IPS DF 4.7 (cell line): ENCODE measurements around the gene C19orf44.
"Not testable (repeated sequence)": the region's sequence is repeated elsewhere in the genome, so short reads cannot be mapped to it uniquely, and the experiment has no call there.

Experiments
- DNase-seq: peaks from one replicate; pipeline ENCODE4 v3.0.0-alpha.2; 2013; ENCODE audit warnings: low spot score; ENCODE audit errors: extremely low read depth

C19orf44 gene

DNA sequence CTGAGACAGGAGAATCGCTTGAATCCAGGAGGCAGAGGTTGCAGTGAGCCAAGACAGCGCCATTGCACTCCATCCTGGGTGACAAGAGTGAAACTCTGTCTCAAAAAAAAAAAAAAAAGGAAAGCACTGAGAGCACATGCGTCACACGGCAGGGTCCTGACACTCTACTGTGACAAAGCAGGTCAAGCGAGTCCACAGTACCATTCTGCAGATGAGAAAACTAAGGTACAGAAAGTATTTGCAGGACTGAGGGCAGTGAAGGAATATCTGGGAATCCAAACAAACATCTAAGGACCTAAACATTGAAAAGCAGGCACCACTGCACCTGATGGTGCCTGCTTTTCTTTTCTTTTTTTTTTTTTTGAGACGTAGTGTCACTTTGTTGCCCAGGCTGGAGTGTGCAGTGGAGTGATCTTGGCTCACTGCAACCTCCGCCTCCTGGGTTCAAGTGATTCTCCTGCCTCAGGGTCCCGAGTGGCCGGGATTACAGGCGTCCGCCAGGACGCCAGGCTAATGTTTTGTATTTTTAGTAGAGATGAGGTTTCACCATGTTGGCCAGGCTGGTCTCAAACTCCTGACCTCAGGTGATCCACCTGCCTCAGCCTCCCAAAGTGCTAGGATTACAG lies 29.3 kb upstream of the C19orf44 start:
- DNase-seq = not testable (repeated sequence)

- no peak for DNase-seq
These were observed 28.6 kb upstream of the C19orf44 start for GRCh38 chr19:16467581-16467980.

GRCh38 chr19:16470541-16470910 lies 25.7 kb upstream of the C19orf44 start:
- DNase-seq = no peak

DNA sequence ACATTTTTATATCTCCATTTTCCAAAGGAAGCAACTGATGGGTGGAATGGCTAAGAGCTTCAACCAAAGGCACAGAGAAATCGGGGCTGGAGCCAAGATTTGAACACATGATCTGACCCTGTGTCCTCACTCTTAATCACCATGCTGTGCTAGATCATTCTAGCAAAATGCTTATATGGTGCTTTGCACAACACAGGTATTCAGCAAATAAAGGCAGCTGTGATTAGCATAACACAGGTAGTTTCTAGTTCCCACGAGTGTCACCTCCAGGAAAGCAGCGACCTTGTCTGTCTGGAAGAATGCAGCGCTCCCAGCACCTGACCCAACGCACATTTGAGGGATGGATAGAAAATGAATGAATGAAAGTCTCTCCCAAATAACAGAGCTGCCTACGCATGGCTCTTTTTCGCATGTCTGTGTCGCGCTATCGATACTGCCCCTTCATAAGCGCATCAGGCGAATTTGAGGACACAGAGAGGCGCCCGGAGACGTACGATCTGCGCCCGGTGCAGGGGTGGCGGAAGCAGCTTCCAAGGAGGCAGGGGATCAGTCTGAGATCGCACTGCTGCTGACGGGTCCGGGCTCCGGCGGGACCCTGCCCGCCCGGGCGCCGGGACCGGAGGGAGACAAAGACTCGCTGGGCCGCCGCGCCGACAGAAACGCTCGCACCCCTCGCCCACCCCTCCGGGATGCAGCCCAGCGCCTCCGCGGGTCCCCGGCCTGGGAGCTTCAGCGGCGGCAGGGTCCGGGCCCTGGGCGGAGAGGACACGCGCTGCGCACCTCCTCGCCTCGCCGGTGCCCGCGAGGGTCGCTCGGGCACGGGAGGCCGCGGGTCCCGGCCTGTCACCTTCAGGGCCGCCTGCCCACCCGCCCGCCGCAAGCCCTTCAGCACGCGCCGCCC lies 25.0 kb upstream of the C19orf44 start:
- DNase-seq = no peak

GRCh38 chr19:16472559-16472899 lies 23.7 kb upstream of the C19orf44 start:
- not testable (repeated sequence) for DNase-seq

GRCh38 chr19:16472992-16473391 lies 23.2 kb upstream of the C19orf44 start:
- DNase-seq = no peak

GRCh38 chr19:16473875-16474392 lies 22.3 kb upstream of the C19orf44 start:
- no peak for DNase-seq

- DNase-seq = no peak
These were observed 19.8 kb upstream of the C19orf44 start for GRCh38 chr19:16476401-16476800.

DNA sequence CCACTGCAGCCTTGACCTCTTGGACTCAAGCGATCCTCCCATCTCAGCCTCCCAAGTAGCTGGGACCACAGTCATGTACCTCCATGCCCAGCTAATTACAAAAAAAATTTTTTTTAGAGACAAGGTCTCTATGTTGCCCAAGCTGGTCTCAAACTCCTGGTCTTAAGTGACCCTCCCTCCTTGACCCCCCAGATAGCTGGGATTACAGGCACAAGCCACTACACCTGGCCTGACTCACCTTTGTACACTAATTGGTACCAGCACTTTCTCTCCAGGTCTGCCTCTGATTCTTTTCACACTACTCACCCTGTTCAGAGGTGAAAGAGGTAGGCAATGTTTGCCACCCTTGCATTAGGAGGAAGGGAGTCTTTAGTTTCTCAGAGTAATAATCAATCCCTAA lies 18.9 kb upstream of the C19orf44 start:
- no peak for DNase-seq

DNA sequence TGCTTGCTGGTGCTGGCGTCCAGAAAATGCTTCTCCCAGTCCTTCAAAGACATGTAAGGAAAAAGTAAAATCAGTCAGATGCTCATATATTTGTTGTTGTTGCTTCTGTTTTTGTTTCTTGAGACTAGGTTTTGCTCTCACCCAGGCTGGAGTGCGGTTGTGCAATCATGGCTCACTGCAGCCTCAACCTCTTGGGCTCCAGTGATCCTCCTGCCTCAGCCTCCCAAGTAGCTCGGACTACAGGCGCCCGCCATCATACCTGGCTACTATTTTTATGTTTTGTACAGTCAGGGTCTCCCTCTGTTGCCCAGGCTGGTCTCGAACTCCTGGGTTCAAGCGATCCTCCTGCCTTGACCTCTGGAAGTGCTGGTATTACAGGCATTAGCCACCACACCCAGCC lies 13.4 kb upstream of the C19orf44 start:
- no peak for DNase-seq

DNA sequence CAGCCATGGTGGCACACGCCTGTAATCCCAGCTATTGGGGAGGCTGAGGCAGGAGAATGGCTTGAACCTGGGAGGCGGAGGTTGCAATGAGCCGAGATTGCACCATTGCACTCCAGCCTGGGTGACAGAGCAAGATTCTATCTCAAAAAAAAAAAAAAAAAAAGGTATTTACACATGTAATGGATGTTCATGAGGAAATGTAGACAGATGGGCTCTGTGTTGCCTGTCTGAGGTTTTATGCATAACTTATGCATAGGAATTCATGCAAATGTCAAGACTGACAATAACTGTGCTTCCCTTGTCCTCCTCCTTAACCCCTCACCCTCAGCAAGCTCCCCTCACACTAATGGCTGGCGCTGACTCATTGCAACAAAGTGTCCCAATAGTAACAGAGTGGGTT lies 9.7 kb upstream of the C19orf44 start:
- DNase-seq = not testable (repeated sequence)

- DNase-seq = no peak
These were observed 404 bp downstream of the C19orf44 start for GRCh38 chr19:16496613-16496983.

DNA sequence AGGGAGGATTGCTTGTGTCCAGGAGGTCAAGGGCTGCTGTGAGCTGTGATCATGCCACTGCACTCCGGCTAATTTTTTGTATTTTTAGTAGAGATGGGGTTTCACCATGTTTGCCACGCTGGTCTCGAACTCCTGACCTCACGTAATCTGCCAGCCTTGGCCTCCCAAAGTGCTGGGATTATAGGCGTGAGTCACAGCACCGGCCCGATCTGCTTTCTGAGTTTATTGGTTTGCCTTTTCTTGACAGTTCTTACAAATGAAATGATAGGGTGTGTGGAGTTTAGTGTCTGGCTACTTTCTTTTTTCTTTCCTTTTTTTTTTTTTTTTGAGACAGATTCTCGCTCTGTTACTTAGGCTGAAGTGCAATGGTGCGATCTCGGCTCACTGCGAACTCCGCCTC lies 848 bp downstream of the C19orf44 start:
- DNase-seq = no peak

- DNase-seq = no peak
These were observed 1.6 kb downstream of the C19orf44 start for GRCh38 chr19:16497837-16498236.

GRCh38 chr19:16504271-16504670 lies 8.1 kb downstream of the C19orf44 start:
- no peak for DNase-seq

DNA sequence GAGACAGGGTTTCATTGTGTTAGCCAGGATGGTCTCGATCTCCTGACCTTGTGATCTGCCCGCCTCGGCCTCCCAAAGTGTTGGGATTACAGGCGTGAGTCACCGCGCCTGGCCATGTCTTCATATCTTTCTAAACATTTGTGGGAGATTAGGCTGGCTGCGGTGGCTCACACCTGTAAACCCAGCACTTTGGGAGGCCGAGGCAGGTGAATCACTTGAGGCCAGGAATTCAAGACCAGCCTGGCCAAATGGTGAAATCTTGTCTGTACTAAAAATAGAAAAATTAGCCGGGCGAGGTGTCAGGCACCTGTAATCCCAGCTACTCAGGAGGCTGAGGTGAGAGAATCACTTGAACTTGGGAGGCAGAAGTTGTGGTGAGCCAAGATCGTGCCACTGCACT lies 10.0 kb downstream of the C19orf44 start:
- DNase-seq = not testable (repeated sequence)

- DNase-seq = no peak
These were observed 10.8 kb downstream of the C19orf44 start for GRCh38 chr19:16506961-16507360.

DNA sequence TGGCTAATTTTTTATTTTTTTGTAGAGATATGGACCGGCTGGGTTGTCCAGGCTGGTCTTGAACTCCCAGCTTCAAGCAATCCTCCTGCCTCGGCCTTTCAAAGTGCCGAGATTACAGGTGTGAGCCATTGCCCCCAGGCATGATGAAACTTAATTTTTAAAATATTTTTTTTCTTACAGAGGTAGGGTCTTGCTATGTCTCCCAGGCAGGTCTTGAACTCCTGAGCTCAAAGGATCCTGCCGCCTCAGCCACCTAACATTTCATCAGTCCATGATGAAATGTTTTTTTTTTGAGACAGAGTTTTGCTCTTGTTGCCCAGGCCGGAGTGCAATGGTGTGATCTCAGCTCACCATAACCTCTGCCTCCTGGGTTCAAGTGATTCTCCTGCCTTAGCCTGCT lies 12.4 kb downstream of the C19orf44 start:
- DNase-seq = no peak

DNA sequence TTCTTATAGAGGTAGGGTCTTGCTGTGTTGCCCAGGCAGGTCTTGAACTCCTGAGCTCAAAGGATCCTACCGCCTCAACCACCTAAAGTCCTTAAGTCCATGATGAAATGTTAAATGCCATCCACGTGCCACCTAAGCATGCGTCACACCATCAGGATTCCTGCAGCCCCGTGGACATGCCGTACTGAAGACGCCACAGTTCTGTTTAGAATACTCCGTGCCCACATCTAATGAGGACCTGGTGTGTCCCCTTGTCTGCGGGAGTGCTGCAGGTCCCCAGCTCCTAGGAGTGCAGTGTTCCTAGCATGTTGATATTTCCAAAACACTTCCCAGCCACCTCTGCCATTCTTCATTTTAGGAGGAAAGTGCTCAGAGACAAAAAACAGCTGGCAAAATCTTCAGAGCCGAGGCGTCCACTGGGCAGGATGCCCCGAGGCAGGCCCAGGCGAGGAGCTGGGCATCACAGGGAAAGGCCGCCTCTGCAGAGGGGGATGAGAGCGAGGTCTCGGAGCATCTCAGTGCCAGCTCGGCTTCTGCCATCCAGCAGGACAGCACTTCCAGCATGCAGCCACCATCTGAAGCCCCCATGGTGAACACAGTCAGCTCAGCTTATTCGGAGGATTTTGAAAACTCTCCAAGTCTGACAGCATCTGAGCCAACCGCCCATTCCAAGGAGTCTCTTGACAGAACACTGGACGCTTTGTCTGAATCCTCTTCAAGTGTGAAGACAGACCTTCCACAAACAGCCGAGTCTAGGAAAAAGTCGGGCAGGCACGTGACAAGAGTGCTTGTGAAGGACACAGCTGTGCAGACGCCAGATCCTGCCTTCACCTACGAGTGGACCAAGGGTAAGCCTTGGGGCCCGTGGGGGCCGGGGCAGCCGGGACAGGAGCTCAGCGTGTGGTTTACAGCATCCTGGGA lies 13.2 kb downstream of the C19orf44 start:
- no peak for DNase-seq

GRCh38 chr19:16512611-16513010 lies 16.4 kb downstream of the C19orf44 start:
- DNase-seq = not testable (repeated sequence)

- DNase-seq = no peak
These were observed 18.3 kb downstream of the C19orf44 start for GRCh38 chr19:16514383-16515019.
